ENCODE results near the gene HHEX. TPM values are rescaled to one million over a fixed set of nuclear protein-coding genes. Genes with fewer than 3 reads are reported as not detected.
"Not testable (repeated sequence)": the region's sequence is repeated elsewhere in the genome, so short reads cannot be mapped to it uniquely, and the experiment has no call there.

Gene HHEX
- total RNA-seq, 2 experiments from 2014 or later: 0.31 to 0.55 TPM

DNA sequence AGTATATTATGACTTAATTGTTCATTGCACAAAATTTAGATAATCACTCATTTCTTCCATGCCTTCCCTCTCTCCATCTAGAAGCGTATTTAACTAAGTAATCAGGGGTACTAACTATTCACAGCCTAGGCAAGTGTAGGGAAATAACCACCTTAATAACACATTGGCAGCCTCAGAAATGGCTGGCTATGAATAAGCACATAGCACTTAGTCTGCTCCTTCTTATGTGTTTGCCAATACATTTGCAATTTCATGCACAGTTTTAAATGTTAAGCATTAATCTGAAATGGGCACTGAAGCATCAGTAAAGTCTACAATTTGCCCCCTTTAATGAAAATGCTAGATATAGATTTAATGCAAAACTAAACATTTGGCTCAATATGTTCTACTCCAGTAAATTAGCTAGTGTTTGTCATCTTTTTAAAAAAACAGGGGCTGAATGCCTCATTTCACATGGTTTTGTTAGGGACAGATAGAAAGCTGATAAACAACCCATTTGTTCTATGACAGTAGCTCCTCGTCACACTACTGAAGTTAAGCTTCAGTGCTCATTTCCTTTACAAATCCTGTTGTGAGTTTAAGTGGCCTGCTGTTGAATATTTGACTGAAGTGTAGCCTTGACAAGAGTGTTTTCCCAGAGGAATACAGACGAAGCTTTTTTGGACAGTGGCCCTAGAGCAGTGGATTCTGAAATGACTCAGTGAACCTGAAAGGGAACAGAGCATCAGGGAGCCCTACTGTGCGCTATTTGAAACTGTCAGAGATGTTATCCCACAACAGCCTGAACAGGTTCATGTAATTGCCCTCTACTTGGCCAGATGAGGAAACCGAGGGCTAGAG, 30.5 kb downstream of the HHEX start:
- no peaks in the 10 kb centered on the region for H3K36me3 Mint-ChIP-seq
- H3K27ac Mint-ChIP-seq: no peak overlapping the region
- H3K4me3 Mint-ChIP-seq: no peak overlapping the region
- H3K27me3 Mint-ChIP-seq: peaks cover 22% of the 10 kb centered on the region
- intact Hi-C loops (cut with micrococcal nuclease): no loop called here
- ChIA-PET CTCF (no interaction called here), POLR2A (no interaction called here)
- DNase-seq: no peak
- no peaks in the 10 kb centered on the region for H3K4me1 Mint-ChIP-seq (ENCODE audit: low read depth)
- H3K9me3 Mint-ChIP-seq: no peaks in the 10 kb centered on the region

DNA sequence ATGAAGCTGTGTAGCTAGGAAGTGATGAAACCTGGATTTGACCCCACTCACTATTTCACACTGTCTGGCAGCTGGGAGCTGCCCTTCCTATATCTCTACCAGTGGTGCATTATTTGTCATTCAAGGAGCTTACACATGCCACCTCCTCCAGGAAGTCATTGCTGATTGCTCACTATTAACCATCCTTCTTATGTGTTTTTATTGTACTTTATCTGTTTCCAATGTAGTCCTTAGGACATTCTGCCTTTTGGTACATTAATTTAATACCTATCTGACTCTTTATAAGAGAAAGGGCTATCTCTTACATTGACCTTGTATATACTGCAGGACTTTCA, 31.0 kb downstream of the HHEX start:
- Mint-ChIP-seq H3K27ac (no peak overlapping the region), H3K4me1 (ENCODE audit: low read depth) (no peaks in the 10 kb centered on the region), H3K36me3 (no peaks in the 10 kb centered on the region), H3K27me3 (peaks cover 22% of the 10 kb centered on the region), H3K9me3 (no peaks in the 10 kb centered on the region), H3K4me3 (no peak overlapping the region)
- ChIA-PET POLR2A (interaction anchor here (0.8 kb wide), 1 partner anchor 13 kb away, joined by 3 read pairs; no protein-coding TSS in a partner anchor), CTCF (no interaction called here)
- DNase-seq: no peak
- intact Hi-C loops (cut with micrococcal nuclease): no loop called here

DNA sequence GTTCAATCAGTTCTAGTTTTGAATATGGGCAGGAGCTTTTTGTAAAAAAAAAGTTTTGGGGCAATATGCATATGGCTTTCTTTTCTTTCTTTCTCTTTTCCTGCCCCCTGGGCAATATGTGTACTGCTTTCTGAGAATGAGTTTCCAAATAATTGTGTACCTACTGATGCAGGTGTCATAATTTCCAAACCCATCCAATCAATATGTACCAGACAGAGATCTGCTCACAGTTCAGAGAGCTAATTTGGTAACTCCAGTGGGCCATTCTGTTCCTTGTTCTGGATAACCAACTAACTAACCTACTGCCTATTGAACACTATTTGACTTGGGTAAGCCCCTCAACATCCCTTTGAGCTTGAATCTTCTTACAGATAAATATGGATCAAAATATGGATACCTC, 32.6 kb downstream of the HHEX start:
- no peak overlapping the region for H3K4me3 Mint-ChIP-seq
- POLR2A ChIA-PET: no interaction called here
- CTCF ChIA-PET: interaction anchor here (1.0 kb wide), 1 partner anchor 24 kb away, joined by 4 read pairs; no protein-coding TSS in a partner anchor
- H3K27ac Mint-ChIP-seq: no peak overlapping the region
- no peak for DNase-seq
- H3K27me3 Mint-ChIP-seq: peaks cover 24% of the 10 kb centered on the region
- intact Hi-C loops (cut with micrococcal nuclease): no loop called here
- no peaks in the 10 kb centered on the region for H3K4me1 Mint-ChIP-seq (ENCODE audit: low read depth)
- no peaks in the 10 kb centered on the region for H3K36me3 Mint-ChIP-seq
- H3K9me3 Mint-ChIP-seq: no peaks in the 10 kb centered on the region

DNA sequence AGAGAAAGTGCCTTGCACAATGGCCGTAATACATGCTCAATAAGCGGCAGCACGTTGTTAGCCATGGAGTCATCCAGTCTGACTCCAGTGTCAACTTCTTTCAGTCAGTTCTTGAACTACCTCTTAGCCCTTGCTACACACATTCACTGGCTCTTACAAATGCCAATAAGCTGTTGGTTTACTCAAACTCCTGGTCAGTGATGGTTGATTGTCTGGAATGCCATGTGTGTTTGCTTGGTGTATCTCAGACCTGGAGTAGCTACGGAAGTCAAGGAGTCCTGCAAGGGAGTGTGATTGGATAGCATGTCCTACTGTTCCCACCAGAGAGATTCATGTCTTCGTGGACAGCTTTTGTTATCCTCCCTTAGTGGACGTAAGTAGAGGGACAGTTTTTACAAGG, 37.4 kb downstream of the HHEX start:
- POLR2A ChIA-PET: no interaction called here
- CTCF ChIA-PET: no interaction called here

DNA sequence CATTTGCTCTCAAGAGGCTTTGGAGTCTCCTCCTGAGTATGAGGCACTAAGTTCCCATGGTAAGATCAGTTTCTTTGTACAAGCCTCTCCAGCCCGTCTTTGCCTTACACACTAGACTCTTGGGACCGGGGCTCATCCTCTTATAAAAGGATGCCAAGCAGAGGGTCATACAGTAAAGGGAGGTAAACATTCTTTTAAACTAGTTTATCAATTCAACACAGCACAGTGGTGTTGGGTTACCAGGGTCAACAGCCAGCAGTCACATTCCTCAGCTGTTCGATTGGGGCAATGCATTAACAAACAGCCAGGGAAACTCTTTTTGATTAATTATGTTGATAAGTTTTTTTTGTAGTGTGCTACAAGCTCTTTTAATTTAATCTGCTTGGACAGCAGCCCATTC, 37.8 kb downstream of the HHEX start:
- DNase-seq: no peak
- H3K9me3 Mint-ChIP-seq: no peaks in the 10 kb centered on the region
- H3K36me3 Mint-ChIP-seq: no peaks in the 10 kb centered on the region
- peaks cover 7% of the 10 kb centered on the region for H3K27me3 Mint-ChIP-seq
- intact Hi-C loops (cut with micrococcal nuclease): no loop called here
- no peak overlapping the region for H3K27ac Mint-ChIP-seq
- ChIA-PET POLR2A (no interaction called here), CTCF (no interaction called here)
- no peak overlapping the region for H3K4me3 Mint-ChIP-seq
- H3K4me1 Mint-ChIP-seq (ENCODE audit: low read depth): no peaks in the 10 kb centered on the region

More for the DNA sequence above, 37.4 kb downstream of the HHEX start:
- no peak for DNase-seq
- H3K36me3 Mint-ChIP-seq: no peaks in the 10 kb centered on the region
- H3K4me1 Mint-ChIP-seq (ENCODE audit: low read depth): no peaks in the 10 kb centered on the region
- no peak overlapping the region for H3K4me3 Mint-ChIP-seq
- H3K27me3 Mint-ChIP-seq: peaks cover 8% of the 10 kb centered on the region
- H3K27ac Mint-ChIP-seq: no peak overlapping the region
- no peaks in the 10 kb centered on the region for H3K9me3 Mint-ChIP-seq
- intact Hi-C loops (cut with micrococcal nuclease): no loop called here

DNA sequence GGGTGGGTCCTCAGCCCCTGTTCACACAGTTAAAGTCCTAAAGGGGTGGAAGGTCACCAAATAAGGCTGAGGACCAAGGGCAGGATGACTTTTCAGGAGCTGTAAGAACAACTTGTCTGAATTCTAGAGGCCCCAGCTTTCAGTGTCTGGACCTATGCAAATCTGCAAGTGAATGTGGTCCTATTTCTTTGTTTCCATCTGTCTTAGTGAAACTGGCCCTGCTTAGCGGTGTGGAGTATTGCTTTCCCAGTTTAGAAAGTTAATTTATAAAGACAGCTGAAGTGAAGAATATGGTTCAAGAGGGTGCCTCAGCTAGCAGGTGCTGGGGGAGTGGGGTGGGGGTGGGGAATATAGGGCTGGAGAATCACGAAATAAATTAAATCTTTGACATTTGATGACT, 40.1 kb downstream of the HHEX start:
- Mint-ChIP-seq H3K27me3 (peaks cover 5% of the 10 kb centered on the region), H3K9me3 (no peaks in the 10 kb centered on the region), H3K36me3 (no peaks in the 10 kb centered on the region), H3K4me1 (ENCODE audit: low read depth) (no peaks in the 10 kb centered on the region), H3K4me3 (no peak overlapping the region), H3K27ac (no peak overlapping the region)
- POLR2A ChIA-PET: no interaction called here
- DNase-seq: no peak
- intact Hi-C loops (cut with micrococcal nuclease): no loop called here
- CTCF ChIA-PET: no interaction called here

DNA sequence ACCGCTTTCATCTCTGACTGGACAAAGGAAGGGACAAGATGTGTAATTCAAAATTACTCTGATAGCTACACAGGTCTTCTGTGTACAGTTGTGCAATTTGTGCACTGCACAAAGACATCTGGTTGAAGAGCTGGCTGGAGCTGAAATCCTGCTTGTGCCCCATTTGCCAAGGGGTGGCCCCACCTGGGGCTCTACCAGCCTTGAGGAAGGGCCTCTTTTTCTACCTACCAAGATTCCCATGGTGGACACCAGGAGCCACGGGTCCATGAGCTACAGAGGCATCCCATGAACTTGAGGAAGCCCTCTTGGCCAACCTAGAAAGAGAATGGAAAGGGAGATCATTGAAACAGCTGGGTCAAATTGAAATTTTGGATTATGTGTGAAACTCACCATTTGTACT, 43.2 kb downstream of the HHEX start:
- Mint-ChIP-seq H3K27me3 (peaks cover 2% of the 10 kb centered on the region), H3K4me3 (no peak overlapping the region), H3K36me3 (no peaks in the 10 kb centered on the region), H3K27ac (no peak overlapping the region), H3K4me1 (ENCODE audit: low read depth) (no peaks in the 10 kb centered on the region), H3K9me3 (no peaks in the 10 kb centered on the region)
- no peak for DNase-seq
- ChIA-PET CTCF (interaction anchor here (0.7 to 1.5 kb wide), 2 partner anchors 105 to 152 kb away, joined by 3 to 4 read pairs; no protein-coding TSS in a partner anchor), POLR2A (interaction anchor here (0.8 kb wide), 1 partner anchor 12 kb away, joined by 3 read pairs; no protein-coding TSS in a partner anchor)
- intact Hi-C loops (cut with micrococcal nuclease): no loop called here

DNA sequence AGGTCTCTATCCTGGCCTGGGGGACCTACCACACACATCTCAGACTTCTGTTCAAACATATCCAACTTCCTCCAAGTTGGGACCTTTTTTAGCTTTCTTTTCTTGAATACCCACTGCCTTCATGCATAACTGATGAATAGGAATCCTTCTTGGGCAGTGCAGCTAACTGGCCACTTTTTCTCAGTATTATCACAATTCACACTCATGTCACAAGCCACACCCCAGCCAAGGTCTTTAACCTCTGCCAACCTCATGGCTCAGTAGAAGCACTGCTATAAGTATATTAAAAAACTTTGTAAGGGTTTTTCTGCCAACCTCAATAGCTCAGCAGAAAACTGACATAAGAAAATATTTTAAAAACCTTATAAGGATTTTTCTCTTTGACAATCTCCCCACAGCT, 44.5 kb downstream of the HHEX start:
- H3K9me3 Mint-ChIP-seq: no peaks in the 10 kb centered on the region

DNA sequence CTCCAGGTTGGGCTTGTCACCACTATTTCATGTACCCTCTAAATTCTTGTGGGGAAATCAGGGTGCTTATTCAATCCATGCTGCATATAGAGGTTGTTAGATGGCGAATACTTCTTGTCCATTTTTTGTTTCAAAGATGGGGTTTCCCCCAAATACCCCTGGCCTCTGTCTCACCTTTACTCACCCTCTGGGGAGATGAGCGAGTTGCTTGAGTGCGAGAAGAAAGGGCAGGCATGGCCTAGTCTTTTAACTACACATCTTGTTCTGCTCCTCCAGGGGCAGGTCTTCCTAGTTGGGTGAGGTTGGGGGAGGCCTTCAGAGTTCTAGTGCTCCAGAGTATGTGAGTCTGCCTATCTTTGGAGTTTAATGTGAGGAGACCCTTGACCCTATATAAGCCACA, 46.2 kb downstream of the HHEX start:
- CTCF ChIA-PET: no interaction called here
- DNase-seq: no peak
- intact Hi-C loops (cut with micrococcal nuclease): no loop called here
- Mint-ChIP-seq H3K27ac (no peak overlapping the region), H3K4me3 (no peak overlapping the region), H3K9me3 (no peaks in the 10 kb centered on the region), H3K36me3 (no peaks in the 10 kb centered on the region), H3K27me3 (peaks cover 13% of the 10 kb centered on the region), H3K4me1 (ENCODE audit: low read depth) (no peaks in the 10 kb centered on the region)
- POLR2A ChIA-PET: no interaction called here

More for the DNA sequence above, 44.5 kb downstream of the HHEX start:
- H3K36me3 Mint-ChIP-seq: no peaks in the 10 kb centered on the region
- intact Hi-C loops (cut with micrococcal nuclease): no loop called here
- POLR2A ChIA-PET: no interaction called here
- CTCF ChIA-PET: no interaction called here
- peaks cover 6% of the 10 kb centered on the region for H3K27me3 Mint-ChIP-seq
- H3K4me3 Mint-ChIP-seq: no peak overlapping the region
- no peaks in the 10 kb centered on the region for H3K4me1 Mint-ChIP-seq (ENCODE audit: low read depth)
- H3K27ac Mint-ChIP-seq: no peak overlapping the region
- no peak for DNase-seq

DNA sequence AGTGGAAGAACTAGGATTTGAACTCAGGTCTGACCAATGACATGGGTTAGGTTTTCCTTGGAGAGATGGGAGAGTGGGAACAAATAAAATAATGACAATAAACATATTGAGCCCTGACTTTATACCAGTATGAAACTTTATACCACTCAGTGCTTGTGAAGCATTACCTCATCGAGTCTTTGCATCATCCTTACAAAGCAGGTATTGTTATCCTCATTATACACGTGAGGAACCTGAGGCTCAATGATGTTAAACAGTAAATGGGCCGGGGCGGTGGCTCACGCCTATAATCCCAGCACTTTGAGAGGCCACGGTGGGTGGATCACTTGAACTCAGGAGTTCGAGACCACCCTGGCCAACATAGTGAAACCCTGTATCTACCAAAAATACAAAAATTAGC, 47.7 kb downstream of the HHEX start:
- intact Hi-C loops (cut with micrococcal nuclease): no loop called here
- Mint-ChIP-seq H3K4me3 (no peak overlapping the region), H3K27me3 (peaks cover 13% of the 10 kb centered on the region), H3K27ac (no peak overlapping the region), H3K36me3 (no peaks in the 10 kb centered on the region), H3K9me3 (no peaks in the 10 kb centered on the region), H3K4me1 (ENCODE audit: low read depth) (no peaks in the 10 kb centered on the region)
- no peak for DNase-seq
- ChIA-PET POLR2A (no interaction called here), CTCF (no interaction called here)

DNA sequence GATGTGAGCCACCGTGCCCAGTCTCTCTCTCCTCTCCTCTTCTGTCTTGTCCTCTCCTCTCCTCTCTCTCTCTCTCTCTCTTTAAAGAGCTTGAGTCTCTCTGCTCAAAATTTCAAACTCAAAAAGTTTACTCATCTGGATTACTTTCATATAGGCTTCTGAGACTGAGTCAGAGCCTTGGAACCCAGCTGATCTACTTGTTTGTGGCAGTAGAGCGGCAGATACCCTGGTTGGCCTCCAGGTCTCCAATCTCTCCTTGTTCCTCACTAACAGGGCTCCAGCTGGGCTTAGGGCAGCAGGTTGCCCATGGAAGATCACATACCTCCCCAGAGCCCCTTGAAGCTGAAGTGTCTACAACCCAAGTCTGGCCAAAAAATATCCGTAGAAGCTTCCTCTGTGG, 51.0 kb downstream of the HHEX start:
- ChIA-PET POLR2A (no interaction called here), CTCF (no interaction called here)
- no peak for DNase-seq
- no peak overlapping the region for H3K4me3 Mint-ChIP-seq
- H3K36me3 Mint-ChIP-seq: no peaks in the 10 kb centered on the region
- no peaks in the 10 kb centered on the region for H3K9me3 Mint-ChIP-seq
- H3K4me1 Mint-ChIP-seq (ENCODE audit: low read depth): no peaks in the 10 kb centered on the region
- H3K27me3 Mint-ChIP-seq: peaks cover 11% of the 10 kb centered on the region
- intact Hi-C loops (cut with micrococcal nuclease): no loop called here
- no peak overlapping the region for H3K27ac Mint-ChIP-seq

DNA sequence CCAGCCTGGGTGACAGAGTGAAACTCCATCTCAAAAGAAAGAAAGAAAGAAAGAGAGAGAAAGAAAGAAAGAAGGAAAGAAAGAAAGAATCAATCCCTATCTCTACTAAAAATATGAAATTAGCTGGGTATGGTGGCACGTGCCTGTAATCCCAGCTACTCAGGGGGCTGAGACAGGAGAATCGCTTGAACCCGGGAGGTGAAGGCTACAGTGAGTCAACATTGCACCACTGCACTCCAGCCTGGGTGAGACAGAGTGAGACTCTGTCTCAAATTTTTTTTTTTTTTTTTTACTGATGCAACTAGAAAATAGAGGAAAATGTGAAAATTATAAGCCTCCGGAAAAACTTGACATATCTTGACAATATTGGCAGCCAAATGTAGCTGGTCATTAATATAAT, 52.0 kb downstream of the HHEX start:
- H3K4me1 Mint-ChIP-seq (ENCODE audit: low read depth); POLR2A ChIA-PET; DNase-seq; H3K27ac Mint-ChIP-seq; H3K36me3 Mint-ChIP-seq; H3K9me3 Mint-ChIP-seq; H3K4me3 Mint-ChIP-seq; intact Hi-C loops (cut with micrococcal nuclease): not testable (repeated sequence)
- CTCF ChIA-PET: interaction anchor here (0.8 kb wide), 1 partner anchor 97 kb away, joined by 3 read pairs; no protein-coding TSS in a partner anchor
- H3K27me3 Mint-ChIP-seq: peaks cover 11% of the 10 kb centered on the region
